ENCODE results near the gene PTP4A2.
A peak's percentile ranks its signal among the peaks of the same experiment; 100 is the strongest.
"Not testable (repeated sequence)": the region's sequence is repeated elsewhere in the genome, so short reads cannot be mapped to it uniquely, and the experiment has no call there.

PTP4A2 gene

GRCh38 chr1:31951276-31951675, 13.1 kb upstream of the PTP4A2 start:
- no peak for DNase-seq

GRCh38 chr1:31949862-31950261, 11.7 kb upstream of the PTP4A2 start:
- no peak for DNase-seq

- not testable (repeated sequence) for DNase-seq
Observed at GRCh38 chr1:31945677-31946076, 7.5 kb upstream of the PTP4A2 start.

- peak in 31 of 51 donors; percentile 11 to 63 (median 43) for DNase-seq
Observed at GRCh38 chr1:31944205-31945089, 6.3 kb upstream of the PTP4A2 start.

- no peak for DNase-seq
Observed at GRCh38 chr1:31943546-31944184, 5.5 kb upstream of the PTP4A2 start.

- DNase-seq, result not testable (repeated sequence)
Observed at GRCh38 chr1:31942061-31942460, 3.9 kb upstream of the PTP4A2 start.

- DNase-seq, result no peak
Observed at GRCh38 chr1:31939484-31940329, 1.5 kb upstream of the PTP4A2 start.

GRCh38 chr1:31937300-31938183, 626 bp downstream of the PTP4A2 start:
- peak in 49 of 51 donors; percentile 33 to 94 (median 79) for DNase-seq

- peak in 1 of 51 donors; percentile 64 for DNase-seq
Observed at GRCh38 chr1:31936981-31937299, 1.2 kb downstream of the PTP4A2 start.

GRCh38 chr1:31936278-31936980, 1.7 kb downstream of the PTP4A2 start:
- peak in 2 of 51 donors; percentile 22 to 62 for DNase-seq

GRCh38 chr1:31934706-31935629, 3.2 kb downstream of the PTP4A2 start:
- DNase-seq, result no peak

GRCh38 chr1:31932491-31933316, 5.5 kb downstream of the PTP4A2 start:
- peak in 1 of 51 donors; percentile 14 for DNase-seq

GRCh38 chr1:31931593-31932225, 6.5 kb downstream of the PTP4A2 start:
- DNase-seq, result peak in 1 of 51 donors; percentile 18

GRCh38 chr1:31930836-31931592, 7.2 kb downstream of the PTP4A2 start:
- DNase-seq, result no peak

- no peak for DNase-seq
Observed at GRCh38 chr1:31927661-31927980, 10.5 kb downstream of the PTP4A2 start.

GRCh38 chr1:31926853-31927660, 11.1 kb downstream of the PTP4A2 start:
- peak in 2 of 51 donors; percentile 20 to 57 for DNase-seq
